Smooth muscle cell (in vitro differentiated cells): ENCODE measurements around the gene ERMP1. TPM values are rescaled to one million over a fixed set of nuclear protein-coding genes. Genes with fewer than 3 reads are reported as not detected.

Experiments
- DNase-seq: peaks from one replicate; lab custom pipeline; 2025; ENCODE audit not compliant: unreplicated experiment; lab: John Stamatoyannopoulos, UW
- H2AFZ ChIP-seq: fragments of 200-600 bp; sonication (generic); 2 replicates; pipeline ENCODE4 v1.6.0; 2016; ENCODE audit warnings: antibody characterized with exemption, low read depth, mild to moderate bottlenecking
- H3F3A ChIP-seq: fragments of 200-600 bp; sonication (generic); 2 replicates; pipeline ENCODE4 v1.6.0; 2017; ENCODE audit warnings: antibody characterized with exemption, low read depth
- H3K27ac ChIP-seq: fragments of 200-600 bp; sonication (generic); 2 replicates; pipeline ENCODE4 v1.5.1; 2016; ENCODE audit warnings: low read depth, mild to moderate bottlenecking
- H3K27me3 ChIP-seq: fragments of 200-600 bp; sonication (generic); 2 replicates; pipeline ENCODE4 v1.6.1; 2016; ENCODE audit warnings: low read depth, mild to moderate bottlenecking
- H3K36me3 ChIP-seq: fragments of 200-600 bp; sonication (generic); 2 replicates; pipeline ENCODE4 v1.5.1; 2016; ENCODE audit warnings: low read depth
- H3K4me1 ChIP-seq: fragments of 200-600 bp; sonication (generic); 2 replicates; pipeline ENCODE4 v1.5.1; 2016; ENCODE audit warnings: low read depth
- H3K4me2 ChIP-seq: fragments of 200-600 bp; sonication (generic); 2 replicates; pipeline ENCODE4 v1.6.0; 2016; ENCODE audit warnings: mild to moderate bottlenecking
- H3K4me3 ChIP-seq: fragments of 200-600 bp; sonication (generic); 2 replicates; pipeline ENCODE4 v1.5.1; 2016; ENCODE audit warnings: mild to moderate bottlenecking
- H3K79me2 ChIP-seq: fragments of 200-600 bp; sonication (generic); 2 replicates; pipeline ENCODE4 v1.6.0; 2016; ENCODE audit warnings: low read depth, mild to moderate bottlenecking
- H3K9ac ChIP-seq: fragments of 200-600 bp; sonication (generic); 2 replicates; pipeline ENCODE4 v1.6.0; 2016; ENCODE audit warnings: low read depth
- H3K9me3 ChIP-seq: fragments of 200-600 bp; sonication (generic); replicated peaks from 2 replicates; pipeline ENCODE4 v1.5.1; 2016; ENCODE audit warnings: low read depth
- H4K20me1 ChIP-seq: fragments of 200-600 bp; sonication (generic); 2 replicates; pipeline ENCODE4 v1.6.0; 2016; ENCODE audit warnings: low read depth
- WGBS: methylation state at CpG from one replicate; pipeline ENCODE4 v1.1.7; 2016; ENCODE audit warnings: low lambda C conversion rate; 5-methylcytosine and 5-hydroxymethylcytosine counted together
- polyA plus RNA-seq: library from polyadenylated mRNA; unstranded; fragments of >200 nt; fragmentation: Nextera tagmentation; extraction: Ambion mirVana; gene quantifications from 2 replicates; pipeline ENCODE4 v1.2.1, GENCODE V29; 2016
- total RNA-seq: library from RNA; depleted of rRNA; stranded (reverse); fragments of >200 nt; gene quantifications from 2 replicates; pipeline ENCODE4 v1.2.3, GENCODE V29; 2014
- TF ChIP-seq, protein P1 (sequence below): fragments of 200-600 bp; sonication (generic); IDR thresholded peaks from 2 replicates; pipeline ENCODE4 v1.5.1; 2017; ENCODE audit warnings: borderline replicate concordance, mild to moderate bottlenecking, antibody characterized with exemption; ENCODE audit not compliant: insufficient read depth, poor library complexity, severe bottlenecking

The ERMP1 gene
- total and polyA plus RNA-seq, 2 experiments from 2014 or later, result 2.1 to 10.7 TPM

GRCh38 chr9:5787220-5787619, 45.7 kb downstream of the ERMP1 start:
- H3K4me2 ChIP-seq, result no peak overlapping the region
- H3K27ac ChIP-seq, result no peak overlapping the region
- H3K27me3 ChIP-seq, result no peaks in the 10 kb centered on the region
- no peaks in the 10 kb centered on the region for H3K9me3 ChIP-seq
- H3K4me3 ChIP-seq, result no peak overlapping the region
- H3K4me1 ChIP-seq, result no peaks in the 10 kb centered on the region
- WGBS, result 98% methylated on average over 2 of the region's 2 CpGs
- no peak overlapping the region for H3K9ac ChIP-seq
- no peak overlapping the region for H2AFZ ChIP-seq
- no peaks in the 10 kb centered on the region for H3F3A ChIP-seq
- DNase-seq, result no peak
- H3K36me3 ChIP-seq, result peaks cover 3% of the 10 kb centered on the region
- TF ChIP-seq, protein P1, sequence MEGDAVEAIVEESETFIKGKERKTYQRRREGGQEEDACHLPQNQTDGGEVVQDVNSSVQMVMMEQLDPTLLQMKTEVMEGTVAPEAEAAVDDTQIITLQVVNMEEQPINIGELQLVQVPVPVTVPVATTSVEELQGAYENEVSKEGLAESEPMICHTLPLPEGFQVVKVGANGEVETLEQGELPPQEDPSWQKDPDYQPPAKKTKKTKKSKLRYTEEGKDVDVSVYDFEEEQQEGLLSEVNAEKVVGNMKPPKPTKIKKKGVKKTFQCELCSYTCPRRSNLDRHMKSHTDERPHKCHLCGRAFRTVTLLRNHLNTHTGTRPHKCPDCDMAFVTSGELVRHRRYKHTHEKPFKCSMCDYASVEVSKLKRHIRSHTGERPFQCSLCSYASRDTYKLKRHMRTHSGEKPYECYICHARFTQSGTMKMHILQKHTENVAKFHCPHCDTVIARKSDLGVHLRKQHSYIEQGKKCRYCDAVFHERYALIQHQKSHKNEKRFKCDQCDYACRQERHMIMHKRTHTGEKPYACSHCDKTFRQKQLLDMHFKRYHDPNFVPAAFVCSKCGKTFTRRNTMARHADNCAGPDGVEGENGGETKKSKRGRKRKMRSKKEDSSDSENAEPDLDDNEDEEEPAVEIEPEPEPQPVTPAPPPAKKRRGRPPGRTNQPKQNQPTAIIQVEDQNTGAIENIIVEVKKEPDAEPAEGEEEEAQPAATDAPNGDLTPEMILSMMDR, result no peak
- H3K79me2 ChIP-seq, result no peaks in the 10 kb centered on the region
- no peaks in the 10 kb centered on the region for H4K20me1 ChIP-seq

GRCh38 chr9:5786370-5787127, 46.4 kb downstream of the ERMP1 start:
- no peak for DNase-seq
- no peak overlapping the region for H3K4me2 ChIP-seq
- H4K20me1 ChIP-seq, result no peaks in the 10 kb centered on the region
- H3K9ac ChIP-seq, result no peak overlapping the region
- no peak overlapping the region for H3K4me3 ChIP-seq
- TF ChIP-seq, protein P1, result no peak
- H3K79me2 ChIP-seq, result no peaks in the 10 kb centered on the region
- no peaks in the 10 kb centered on the region for H3K4me1 ChIP-seq
- H2AFZ ChIP-seq, result no peak overlapping the region
- H3K9me3 ChIP-seq, result no peaks in the 10 kb centered on the region
- H3F3A ChIP-seq, result no peaks in the 10 kb centered on the region
- WGBS, result 94% methylated on average over 6 of the region's 6 CpGs
- no peak overlapping the region for H3K27ac ChIP-seq
- H3K36me3 ChIP-seq, result peaks cover 7% of the 10 kb centered on the region
- H3K27me3 ChIP-seq, result no peaks in the 10 kb centered on the region

GRCh38 chr9:5784526-5785315, 48.2 kb downstream of the ERMP1 start:
- Histone ChIP-seq H3F3A (no peaks in the 10 kb centered on the region), H3K9ac (no peak overlapping the region), H3K9me3 (no peaks in the 10 kb centered on the region), H3K4me1 (no peaks in the 10 kb centered on the region), H4K20me1 (no peaks in the 10 kb centered on the region), H3K4me3 (no peak overlapping the region), H2AFZ (no peak overlapping the region), H3K79me2 (no peaks in the 10 kb centered on the region), H3K36me3 (peaks cover 7% of the 10 kb centered on the region), H3K27ac (no peak overlapping the region), H3K4me2 (no peak overlapping the region), H3K27me3 (no peaks in the 10 kb centered on the region)
- DNase-seq, result no peak
- TF ChIP-seq, protein P1, result no peak
- WGBS, result 65% methylated on average over 4 of the region's 4 CpGs
